Islet precursor cell (in vitro differentiated cells): ENCODE results near the gene DEPDC5.

Experiments
- DNase-seq: peaks from one replicate; pipeline ENCODE4 v3.0.0-alpha.2; 2018

DEPDC5 gene

DNA sequence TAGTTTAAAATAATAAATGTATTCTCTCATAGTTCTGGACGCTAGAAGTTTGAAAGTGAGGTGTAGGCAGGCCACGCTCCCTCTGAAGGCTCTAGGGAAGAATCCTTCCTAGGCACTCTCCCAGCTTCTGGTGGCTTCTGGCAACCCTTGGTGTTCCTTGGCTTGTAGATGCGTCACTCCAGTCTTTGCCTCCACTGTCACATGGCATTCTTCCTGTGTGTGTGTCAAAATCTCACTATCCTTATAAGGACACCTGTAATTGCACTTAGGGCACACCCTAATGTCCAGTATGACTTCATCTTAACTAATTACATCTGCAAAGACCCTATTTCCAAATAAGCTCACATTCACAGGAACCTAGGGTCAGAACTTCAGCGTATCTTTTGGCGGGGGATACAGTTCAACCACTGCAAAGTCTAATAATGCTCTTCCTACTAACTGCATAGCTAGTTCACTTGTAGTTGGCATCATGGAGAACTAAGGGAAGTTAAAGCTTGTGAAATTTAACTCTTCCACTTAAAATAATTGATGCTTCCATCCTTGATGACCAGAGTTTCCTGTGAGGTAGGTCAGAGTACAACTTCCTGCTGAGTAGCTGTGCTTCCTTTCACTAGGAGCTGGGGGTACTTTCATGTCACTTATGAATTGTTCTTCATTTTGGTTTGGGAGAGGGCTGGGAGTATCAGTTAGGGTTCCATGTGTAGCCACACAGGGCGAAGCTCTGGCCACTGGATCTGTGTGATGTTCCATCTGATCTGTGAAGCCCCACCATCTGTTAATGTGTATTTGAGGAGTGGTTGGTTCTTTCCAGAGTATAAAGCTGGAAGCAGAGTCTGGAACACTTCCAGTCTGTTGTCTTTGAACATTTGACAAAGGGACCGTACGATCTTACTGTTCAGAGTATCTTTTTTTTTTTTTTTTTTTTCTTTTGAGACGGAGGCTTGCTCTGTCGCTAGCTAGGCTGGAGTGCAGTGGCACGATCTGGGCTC lies 201.0 kb downstream of the DEPDC5 start:
- DNase-seq: no peak

DNA sequence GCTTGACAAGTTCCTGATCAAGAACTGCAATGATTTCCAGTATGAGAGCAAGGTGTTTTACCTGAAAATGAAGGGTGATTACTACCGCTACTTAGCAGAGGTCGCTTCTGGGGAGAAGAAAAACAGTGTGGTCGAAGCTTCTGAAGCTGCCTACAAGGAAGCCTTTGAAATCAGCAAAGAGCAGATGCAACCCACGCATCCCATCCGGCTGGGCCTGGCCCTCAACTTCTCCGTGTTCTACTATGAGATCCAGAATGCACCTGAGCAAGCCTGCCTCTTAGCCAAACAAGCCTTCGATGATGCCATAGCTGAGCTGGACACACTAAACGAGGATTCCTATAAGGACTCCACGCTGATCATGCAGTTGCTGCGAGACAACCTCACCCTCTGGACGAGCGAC lies 202.5 kb downstream of the DEPDC5 start:
- no peak for DNase-seq
